GM23248 (cell line): ENCODE measurements around the gene PYCR2.

Source experiments
- EZH2 ChIP-seq: fragments of 200-600 bp; sonication (generic); IDR thresholded peaks from 2 replicates; pipeline ENCODE4 v1.6.1; 2018; ENCODE audit warnings: antibody characterized with exemption, mild to moderate bottlenecking; ENCODE audit not compliant: insufficient read depth, poor library complexity, severe bottlenecking
- EZH2phosphoT487 ChIP-seq: fragments of 200-600 bp; sonication (generic); IDR thresholded peaks from 2 replicates; pipeline ENCODE4 v1.6.1; 2018; ENCODE audit warnings: antibody characterized with exemption, moderate library complexity, mild to moderate bottlenecking, low read depth; ENCODE audit not compliant: insufficient read depth

DNA sequence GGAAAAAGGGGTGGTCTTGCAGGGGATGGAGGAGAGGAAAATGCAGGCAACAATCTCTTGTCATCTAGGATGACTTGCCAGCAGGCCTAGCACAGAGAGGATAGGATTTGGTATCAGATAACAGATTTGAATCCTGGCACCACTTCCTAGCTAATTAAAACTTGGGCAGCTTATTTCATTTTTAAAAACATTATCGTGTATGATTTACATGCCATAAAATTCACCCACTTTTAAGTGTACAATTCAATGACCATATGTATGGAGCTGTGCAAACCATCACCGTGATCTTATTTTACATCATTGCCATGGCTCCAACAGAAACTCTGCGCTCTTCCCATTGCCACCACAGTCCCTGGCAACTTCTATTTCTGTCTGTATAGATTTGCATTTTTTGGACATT lies 6.9 kb downstream of the PYCR2 start:
- TF ChIP-seq EZH2 (no peak), EZH2phosphoT487 (no peak)
